ENCODE measurements around the gene SUPT16H. TPM values are rescaled to one million over a fixed set of nuclear protein-coding genes. Genes with fewer than 3 reads are reported as not detected.

The SUPT16H gene
- total RNA-seq, 1 donor from 2014 or later: 122 TPM

GRCh38 chr14:21367582-21368144 is 16.2 kb downstream of the SUPT16H start:
- DNase-seq (ENCODE audit: extremely low spot score, unreplicated experiment): no peak
- Mint-ChIP-seq H3K27ac (no peak overlapping the region), H3K36me3 (peaks cover 51% of the 10 kb centered on the region), H3K9me3 (no peaks in the 10 kb centered on the region), H3K4me3 (no peak overlapping the region), H3K27me3 (no peaks in the 10 kb centered on the region), H3K4me1 (ENCODE audit: unreplicated experiment) (no peaks in the 10 kb centered on the region)
- TF ChIP-seq CTCF (conservative IDR thresholded peaks at IDR 0.05): no peak

- no peak overlapping the region for H3K27ac Mint-ChIP-seq
- peaks cover 64% of the 10 kb centered on the region for H3K36me3 Mint-ChIP-seq
- H3K4me3 Mint-ChIP-seq: no peak overlapping the region
- no peaks in the 10 kb centered on the region for H3K27me3 Mint-ChIP-seq
- no peak for DNase-seq (ENCODE audit: extremely low spot score, unreplicated experiment)
- no peaks in the 10 kb centered on the region for H3K9me3 Mint-ChIP-seq
- no peak for TF ChIP-seq CTCF (conservative IDR thresholded peaks at IDR 0.05)
- no peaks in the 10 kb centered on the region for H3K4me1 Mint-ChIP-seq (ENCODE audit: unreplicated experiment)
These were observed 27.3 kb downstream of the SUPT16H start for GRCh38 chr14:21356511-21356910.

- no peaks in the 10 kb centered on the region for H3K9me3 Mint-ChIP-seq
- peaks cover 53% of the 10 kb centered on the region for H3K36me3 Mint-ChIP-seq
- H3K4me3 Mint-ChIP-seq: no peak overlapping the region
- no peak for TF ChIP-seq CTCF (conservative IDR thresholded peaks at IDR 0.05)
- no peaks in the 10 kb centered on the region for H3K4me1 Mint-ChIP-seq (ENCODE audit: unreplicated experiment)
- DNase-seq (ENCODE audit: extremely low spot score, unreplicated experiment): no peak
- H3K27me3 Mint-ChIP-seq: no peaks in the 10 kb centered on the region
- no peak overlapping the region for H3K27ac Mint-ChIP-seq
These were observed 31.2 kb downstream of the SUPT16H start for GRCh38 chr14:21352587-21352986.

GRCh38 chr14:21350539-21350938 is 33.3 kb downstream of the SUPT16H start:
- H3K4me3 Mint-ChIP-seq: no peak overlapping the region
- H3K9me3 Mint-ChIP-seq: no peaks in the 10 kb centered on the region
- TF ChIP-seq CTCF (conservative IDR thresholded peaks at IDR 0.05): no peak
- no peaks in the 10 kb centered on the region for H3K27me3 Mint-ChIP-seq
- DNase-seq (ENCODE audit: extremely low spot score, unreplicated experiment): no peak
- H3K27ac Mint-ChIP-seq: no peak overlapping the region
- H3K36me3 Mint-ChIP-seq: peaks cover 42% of the 10 kb centered on the region
- H3K4me1 Mint-ChIP-seq (ENCODE audit: unreplicated experiment): no peaks in the 10 kb centered on the region

- Mint-ChIP-seq H3K36me3 (peaks cover 17% of the 10 kb centered on the region), H3K27me3 (no peaks in the 10 kb centered on the region), H3K4me3 (no peak overlapping the region), H3K4me1 (ENCODE audit: unreplicated experiment) (no peaks in the 10 kb centered on the region), H3K27ac (no peak overlapping the region), H3K9me3 (no peaks in the 10 kb centered on the region)
- no peak for DNase-seq (ENCODE audit: extremely low spot score, unreplicated experiment)
- no peak for TF ChIP-seq CTCF (conservative IDR thresholded peaks at IDR 0.05)
These were observed 36.6 kb downstream of the SUPT16H start for GRCh38 chr14:21347201-21347600.
